NCI-H187 treated with DMSO at 0.1 percent for 48 hours (cell line): ENCODE results near the gene SSX2IP.

ENCODE experiments used
- DNase-seq: peaks from one replicate; lab custom pipeline; 2025; lab: John Stamatoyannopoulos, UW

SSX2IP gene

DNA sequence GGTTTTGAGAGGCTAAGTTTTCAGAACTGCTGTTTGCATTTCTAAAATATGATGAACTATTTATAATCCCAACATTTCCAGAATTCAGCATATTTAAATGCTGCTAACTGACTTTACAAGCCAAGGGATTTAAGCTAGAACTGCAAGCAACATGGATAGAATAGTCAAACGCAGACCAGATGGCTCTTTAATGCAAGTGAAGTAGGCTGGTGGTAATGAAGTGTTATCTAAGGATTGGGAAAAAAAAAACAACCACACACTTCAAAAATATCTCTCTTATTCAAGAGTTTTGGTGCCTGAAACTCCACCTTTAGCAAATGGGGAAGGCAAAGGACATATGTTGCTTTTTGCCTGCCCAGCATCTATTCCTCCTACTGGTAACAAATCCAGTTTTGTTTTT is 20.9 kb upstream of the SSX2IP start:
- DNase-seq = no peak

DNA sequence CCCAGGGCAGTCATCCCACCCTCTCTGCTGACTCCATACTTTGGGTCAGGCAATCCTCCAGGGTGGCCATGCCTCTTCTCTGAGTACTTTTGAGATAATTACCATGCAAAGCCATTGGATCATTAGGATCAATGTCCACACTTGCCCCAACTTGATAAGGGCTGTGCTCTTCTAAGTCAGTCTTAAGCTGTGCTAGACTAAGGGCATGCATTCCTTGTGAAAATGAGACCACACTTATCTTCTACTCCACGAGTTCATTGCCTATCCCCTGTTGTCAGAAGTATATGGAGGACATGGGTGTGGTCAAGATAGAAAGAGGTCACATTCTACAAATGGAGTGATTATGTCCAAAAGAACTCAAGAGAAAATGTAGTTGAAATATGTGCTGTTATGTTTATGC is 18.9 kb upstream of the SSX2IP start:
- DNase-seq = no peak

GRCh38 chr1:84708031-84708430 is 17.8 kb upstream of the SSX2IP start:
- no peak for DNase-seq

DNA sequence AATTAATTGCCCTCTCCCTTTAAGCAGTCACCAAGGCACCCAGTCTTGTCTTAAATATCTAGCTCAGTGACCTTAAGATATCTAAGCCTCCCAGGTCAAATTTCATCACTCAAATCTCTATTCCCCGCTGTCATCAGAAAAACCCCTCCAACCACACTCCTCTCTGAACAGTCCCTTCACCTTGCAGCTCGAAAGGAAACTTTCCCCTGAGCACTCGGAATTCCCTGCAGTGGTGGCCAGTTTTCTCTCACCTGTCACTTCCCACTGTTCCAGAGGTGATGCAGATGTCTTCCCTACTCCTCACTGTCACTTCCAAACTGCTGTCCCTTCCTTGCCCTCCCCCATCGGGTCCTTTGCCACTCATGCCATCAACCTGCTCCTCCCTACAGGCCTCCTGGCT is 15.3 kb upstream of the SSX2IP start:
- no peak for DNase-seq

DNA sequence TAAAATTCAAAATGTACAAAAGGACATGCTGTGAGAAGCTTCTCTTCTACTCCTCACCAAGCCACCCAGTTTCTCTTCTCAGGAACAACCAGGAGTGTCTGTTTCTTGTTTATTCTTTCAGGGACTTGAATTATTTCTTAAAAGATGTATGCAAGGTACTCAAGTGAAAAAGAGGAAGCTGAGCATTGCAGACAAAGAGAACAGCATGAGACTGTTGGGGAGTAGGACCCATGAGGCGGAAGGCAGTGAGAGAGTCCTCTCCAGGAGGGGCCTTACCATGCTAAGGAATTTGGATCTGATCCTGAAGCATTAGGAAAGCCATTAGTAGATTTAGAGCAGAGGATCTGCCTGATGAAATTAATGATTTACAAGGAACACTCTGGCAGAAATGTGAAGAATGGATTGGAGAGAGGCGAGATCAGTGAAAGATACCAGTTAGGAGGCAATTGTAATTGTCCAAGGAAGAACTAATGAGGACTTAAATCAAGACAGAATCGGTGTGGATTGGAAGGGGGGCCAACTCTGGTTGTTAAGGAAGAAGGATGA is 14.7 kb upstream of the SSX2IP start:
- no peak for DNase-seq

DNA sequence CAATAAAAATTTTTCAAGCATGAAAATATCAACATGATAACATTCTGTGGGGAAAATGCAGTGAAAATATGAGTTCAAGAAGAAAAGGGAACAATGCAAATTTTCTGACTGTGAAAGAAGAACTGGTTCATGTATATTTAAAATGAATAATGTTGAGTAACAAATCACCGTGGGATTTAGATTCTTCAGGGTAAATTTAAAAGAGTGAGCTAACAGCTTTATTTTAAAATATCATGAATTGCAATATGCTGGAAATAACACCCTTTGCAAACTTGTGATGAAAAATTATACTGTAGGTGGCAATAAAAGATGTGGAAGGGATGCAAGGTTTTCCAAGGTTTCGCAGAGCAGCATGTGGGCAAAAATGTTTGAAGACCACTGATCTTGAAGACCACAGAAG is 13.2 kb upstream of the SSX2IP start:
- no peak for DNase-seq

- DNase-seq = no peak
Measured at GRCh38 chr1:84702143-84702542, 11.9 kb upstream of the SSX2IP start.

- DNase-seq = no peak
Measured at GRCh38 chr1:84701376-84701775, 11.1 kb upstream of the SSX2IP start.

- DNase-seq = no peak
Measured at GRCh38 chr1:84700070-84700469, 9.8 kb upstream of the SSX2IP start.

DNA sequence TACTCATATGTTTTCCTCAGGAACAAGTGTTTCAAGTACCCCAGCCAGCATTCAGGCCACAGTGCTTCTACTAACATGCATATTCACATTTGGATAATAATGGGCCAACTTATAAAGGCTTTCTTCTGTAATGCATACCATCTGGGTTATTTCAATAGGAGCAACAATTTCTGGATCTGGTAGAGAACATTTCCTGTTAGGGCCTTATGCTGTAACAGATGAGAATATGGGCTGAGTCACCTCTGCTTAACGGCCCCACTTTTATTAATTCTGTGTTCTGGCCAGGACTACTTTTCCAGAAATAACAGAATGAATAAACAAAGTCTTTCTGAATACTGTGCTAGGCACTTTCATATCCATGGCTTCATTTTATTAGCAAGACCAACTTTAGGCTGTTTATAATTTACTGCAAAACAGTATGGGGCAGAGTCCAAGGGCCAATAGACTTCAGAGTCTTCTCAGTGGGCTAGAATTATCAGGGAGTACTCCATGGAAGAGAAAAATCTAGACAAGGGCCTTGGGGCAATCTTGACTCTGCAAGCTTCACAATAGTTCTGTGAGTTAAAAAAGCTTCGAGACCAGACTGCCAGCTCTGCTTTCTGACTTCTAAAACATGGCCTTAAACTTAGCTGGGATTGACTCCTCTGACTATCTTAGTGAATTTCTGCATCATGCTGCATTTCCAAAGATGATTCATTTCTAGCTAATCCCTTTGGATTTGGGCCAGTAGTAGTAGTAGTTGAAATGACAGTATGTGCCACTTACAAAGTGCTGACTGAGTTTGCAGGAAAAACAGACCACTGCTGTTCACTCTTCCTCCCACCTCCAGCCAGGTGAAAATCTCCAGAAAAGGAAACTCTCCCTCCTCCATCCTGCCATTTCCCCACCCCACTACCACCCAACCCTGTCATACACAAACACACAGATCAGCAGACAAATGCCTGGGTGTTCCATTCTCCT is 8.2 kb upstream of the SSX2IP start:
- no peak for DNase-seq

DNA sequence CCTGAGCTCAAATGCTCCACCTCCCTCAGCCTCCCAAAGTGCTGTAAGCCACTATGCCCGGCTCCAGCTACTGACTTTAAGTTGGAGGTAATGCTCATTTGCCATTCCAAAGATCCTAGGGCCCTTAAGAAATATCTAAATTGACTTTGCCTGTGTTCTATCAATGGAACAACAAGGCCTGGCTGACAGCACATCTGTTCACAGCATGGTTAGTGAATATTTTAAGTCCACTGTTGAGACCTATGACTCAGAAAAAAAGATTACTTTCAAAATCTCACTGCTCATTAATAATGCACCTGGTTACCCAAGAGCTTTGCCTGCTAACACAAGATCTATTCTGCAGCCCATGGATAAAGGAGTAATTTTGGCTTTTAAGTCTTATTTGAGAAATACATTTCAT is 3.5 kb upstream of the SSX2IP start:
- no peak for DNase-seq

- no peak for DNase-seq
Measured at GRCh38 chr1:84693005-84693404, 2.7 kb upstream of the SSX2IP start.

DNA sequence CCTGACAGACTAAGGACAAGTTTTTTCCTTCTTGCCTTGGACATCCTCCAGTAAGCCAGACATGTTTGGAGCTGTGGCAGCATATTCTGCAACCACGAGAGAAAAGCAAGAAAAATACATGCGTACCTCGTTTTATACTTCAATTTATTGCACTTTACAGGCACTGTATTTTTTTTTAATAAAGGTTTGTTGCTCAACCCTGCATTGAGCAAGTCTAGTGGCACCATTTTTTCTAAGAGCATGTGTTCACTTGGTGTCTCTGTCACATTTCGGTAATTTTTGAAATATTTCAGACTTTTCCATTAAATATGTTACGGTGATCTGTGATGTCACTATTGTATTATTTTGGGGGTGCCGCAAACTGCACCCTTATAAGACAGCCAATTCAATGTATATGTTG is 2.1 kb upstream of the SSX2IP start:
- DNase-seq = no peak

- DNase-seq = no peak
Measured at GRCh38 chr1:84691122-84691783, 992 bp upstream of the SSX2IP start.

DNA sequence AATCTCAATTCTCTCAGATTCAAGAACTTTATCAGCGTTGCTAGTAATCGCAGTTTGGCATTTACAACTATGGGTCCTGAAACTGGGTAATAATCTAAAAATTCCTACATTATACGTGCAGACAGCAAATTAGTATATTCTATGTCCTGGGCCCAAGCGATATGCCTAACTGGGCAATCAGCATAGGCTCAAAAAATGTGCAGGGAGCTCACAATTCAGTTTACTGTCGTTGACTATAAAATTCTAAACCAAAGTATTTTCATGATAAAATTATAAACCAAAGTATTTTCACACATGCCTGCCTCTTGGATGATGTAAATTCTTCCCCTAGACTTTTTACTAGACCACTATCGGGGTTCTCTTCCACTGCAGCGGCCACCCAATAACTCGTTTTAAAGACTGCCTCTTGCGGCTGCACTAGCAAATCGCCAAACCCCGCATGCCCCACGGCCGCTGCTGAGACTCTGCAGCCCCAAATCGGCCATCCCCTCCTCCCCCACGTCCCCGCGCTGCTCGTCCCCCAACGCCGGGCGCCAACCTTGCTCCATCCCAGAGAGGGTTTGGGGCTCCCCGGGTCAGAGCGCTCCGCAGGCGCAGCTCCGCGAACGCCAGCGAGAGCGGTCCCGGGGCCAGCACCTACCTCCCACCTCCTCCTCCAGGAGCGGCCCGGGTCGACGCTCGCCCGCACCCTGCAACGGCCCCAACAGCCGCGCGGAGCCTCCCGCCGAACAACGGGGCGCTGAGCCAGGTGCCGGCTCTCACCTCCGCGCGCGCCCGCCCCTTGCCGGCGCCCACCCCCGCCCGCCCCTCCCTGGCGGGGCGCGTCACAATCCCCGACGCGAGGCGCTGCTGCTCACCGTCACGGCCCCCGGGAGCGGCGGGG is 506 bp downstream of the SSX2IP start:
- DNase-seq = no peak

DNA sequence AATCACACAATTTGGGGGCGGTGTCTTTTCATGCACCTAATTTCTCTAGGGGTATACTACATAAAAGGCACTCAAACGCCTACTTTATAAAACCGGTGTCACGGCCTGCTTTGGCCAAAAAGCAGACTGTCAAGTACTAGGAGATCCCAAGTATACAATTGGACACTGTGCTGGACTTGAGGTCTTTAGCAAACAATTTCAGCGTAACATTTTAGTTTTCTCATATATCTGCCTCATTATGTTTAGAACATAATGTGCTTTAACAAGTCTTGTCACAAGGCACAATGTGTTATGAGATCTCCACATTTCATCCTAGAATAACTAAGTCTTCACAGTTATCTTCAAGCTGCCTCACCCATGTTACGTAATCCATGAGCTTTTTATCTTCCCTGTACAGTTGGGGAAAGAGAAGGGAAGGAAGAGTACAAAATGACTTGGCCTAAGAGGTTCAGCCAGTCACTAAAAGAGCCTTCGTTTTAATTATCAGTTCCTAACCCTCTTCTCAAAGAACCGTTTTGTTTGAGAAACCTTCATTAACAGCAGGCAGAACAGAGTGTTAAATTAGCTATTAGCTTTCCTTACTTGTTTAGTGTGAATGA is 1.7 kb downstream of the SSX2IP start:
- DNase-seq = no peak

DNA sequence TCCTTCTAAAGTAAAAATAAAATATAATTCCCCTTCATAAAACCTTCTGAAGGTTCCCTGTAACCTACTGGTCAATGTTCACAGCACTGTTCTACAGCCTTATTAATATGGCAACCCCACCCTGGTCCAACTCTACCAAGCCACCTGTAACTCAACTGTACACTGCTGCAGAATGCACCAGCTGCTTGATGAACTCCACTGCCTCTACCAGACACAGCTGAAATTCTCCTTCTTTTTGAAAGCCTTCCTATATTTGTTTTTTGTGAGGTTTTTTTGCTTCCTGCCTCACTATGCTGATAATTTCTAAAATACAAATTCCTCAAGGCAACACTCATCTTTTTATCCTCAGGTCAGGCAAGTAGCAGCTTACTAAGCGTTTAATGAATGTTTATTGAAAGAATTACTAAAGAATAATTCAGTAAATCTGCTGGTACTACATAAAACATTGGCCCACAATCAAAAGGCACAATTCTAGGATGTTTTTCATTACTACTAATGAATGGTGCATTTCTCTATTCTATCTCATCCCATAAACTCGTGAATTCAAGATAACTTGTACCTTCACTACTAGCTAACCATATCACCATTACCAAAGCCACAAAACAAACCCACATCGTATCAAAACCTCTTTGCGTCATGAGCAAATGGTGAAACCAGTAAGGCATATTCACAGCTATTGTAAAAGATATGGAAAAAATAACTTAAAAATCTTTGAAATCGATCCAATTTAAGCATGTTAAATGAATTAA is 2.4 kb downstream of the SSX2IP start:
- DNase-seq = no peak

GRCh38 chr1:84686223-84686622 is 4.0 kb downstream of the SSX2IP start:
- DNase-seq = no peak

GRCh38 chr1:84683508-84683907 is 6.8 kb downstream of the SSX2IP start:
- DNase-seq = no peak

GRCh38 chr1:84682047-84682446 is 8.2 kb downstream of the SSX2IP start:
- DNase-seq = no peak
